ENCODE data around the gene PLIN5. TPM values are rescaled to one million over a fixed set of nuclear protein-coding genes. Genes with fewer than 3 reads are reported as not detected.

The PLIN5 gene
- total RNA-seq, 1 donor from 2014 or later = 17.2 TPM

DNA sequence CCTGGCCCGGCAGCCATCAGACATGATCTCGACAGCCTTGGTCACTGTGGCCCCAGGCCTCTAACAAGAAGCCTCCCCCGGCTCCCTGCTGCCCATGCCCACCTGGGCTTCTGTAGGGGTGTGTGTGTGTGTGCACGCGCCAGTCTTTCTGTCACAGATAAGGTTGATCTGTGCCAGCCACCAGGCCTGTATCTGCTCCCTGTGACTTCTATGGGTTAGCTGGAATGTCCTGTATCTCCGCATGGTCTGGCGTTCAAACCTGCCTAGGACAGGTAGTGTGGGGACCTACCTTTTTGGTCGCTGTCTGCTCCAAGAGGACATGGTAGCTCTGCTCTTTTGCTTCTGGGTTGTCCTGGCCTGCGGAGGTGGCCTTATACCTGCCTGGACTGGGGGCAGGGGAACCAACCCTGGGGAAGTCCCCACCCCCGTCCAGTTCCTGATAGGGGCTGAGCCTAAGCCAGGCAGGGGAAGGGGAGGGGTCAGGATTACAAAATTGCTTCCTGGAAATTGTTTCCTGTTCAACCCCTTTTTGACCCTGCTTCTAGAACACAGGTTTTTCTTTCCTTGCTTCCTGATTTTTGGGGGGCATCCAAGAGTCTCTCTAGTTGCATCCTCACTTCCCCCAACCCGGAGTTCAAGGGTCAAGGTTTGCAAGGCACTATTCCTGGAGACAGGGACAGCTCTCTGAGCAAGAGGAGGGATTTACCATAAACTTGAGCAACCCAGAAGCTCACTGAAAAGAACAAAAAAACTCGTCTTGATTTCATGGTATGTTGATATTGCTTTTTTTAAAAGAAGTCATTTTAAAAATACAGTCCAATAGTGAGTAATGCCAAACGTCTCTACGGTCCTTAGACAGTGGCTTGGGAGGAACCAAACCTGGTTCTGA is 4.9 kb upstream of the PLIN5 start, which contains the start of gene LRG1:
Gene LRG1 (minus strand): TSS at position 344 of the 889 bp plus-strand sequence. CDS start 23 bp downstream, at position 321.
- Histone ChIP-seq H3K27ac (peak within 1 kb of the TSS; percentile 70), H3K4me3 (peak within 1 kb of the TSS; percentile 40), H3K36me3 (no peaks in the 10 kb centered on the region), H3K4me1 (peaks cover 18% of the 10 kb centered on the region), H3K9me3 (no peaks in the 10 kb centered on the region), H3K27me3 (no peaks in the 10 kb centered on the region)
- ATAC-seq (peak; percentile 89), DNase-seq (peak; percentile 90)
- TF ChIP-seq, protein P1, sequence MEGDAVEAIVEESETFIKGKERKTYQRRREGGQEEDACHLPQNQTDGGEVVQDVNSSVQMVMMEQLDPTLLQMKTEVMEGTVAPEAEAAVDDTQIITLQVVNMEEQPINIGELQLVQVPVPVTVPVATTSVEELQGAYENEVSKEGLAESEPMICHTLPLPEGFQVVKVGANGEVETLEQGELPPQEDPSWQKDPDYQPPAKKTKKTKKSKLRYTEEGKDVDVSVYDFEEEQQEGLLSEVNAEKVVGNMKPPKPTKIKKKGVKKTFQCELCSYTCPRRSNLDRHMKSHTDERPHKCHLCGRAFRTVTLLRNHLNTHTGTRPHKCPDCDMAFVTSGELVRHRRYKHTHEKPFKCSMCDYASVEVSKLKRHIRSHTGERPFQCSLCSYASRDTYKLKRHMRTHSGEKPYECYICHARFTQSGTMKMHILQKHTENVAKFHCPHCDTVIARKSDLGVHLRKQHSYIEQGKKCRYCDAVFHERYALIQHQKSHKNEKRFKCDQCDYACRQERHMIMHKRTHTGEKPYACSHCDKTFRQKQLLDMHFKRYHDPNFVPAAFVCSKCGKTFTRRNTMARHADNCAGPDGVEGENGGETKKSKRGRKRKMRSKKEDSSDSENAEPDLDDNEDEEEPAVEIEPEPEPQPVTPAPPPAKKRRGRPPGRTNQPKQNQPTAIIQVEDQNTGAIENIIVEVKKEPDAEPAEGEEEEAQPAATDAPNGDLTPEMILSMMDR (IDR thresholded peaks at IDR 0.05) = no peak
- intact Hi-C loops (cut with DNase I) = no loop called here

DNA sequence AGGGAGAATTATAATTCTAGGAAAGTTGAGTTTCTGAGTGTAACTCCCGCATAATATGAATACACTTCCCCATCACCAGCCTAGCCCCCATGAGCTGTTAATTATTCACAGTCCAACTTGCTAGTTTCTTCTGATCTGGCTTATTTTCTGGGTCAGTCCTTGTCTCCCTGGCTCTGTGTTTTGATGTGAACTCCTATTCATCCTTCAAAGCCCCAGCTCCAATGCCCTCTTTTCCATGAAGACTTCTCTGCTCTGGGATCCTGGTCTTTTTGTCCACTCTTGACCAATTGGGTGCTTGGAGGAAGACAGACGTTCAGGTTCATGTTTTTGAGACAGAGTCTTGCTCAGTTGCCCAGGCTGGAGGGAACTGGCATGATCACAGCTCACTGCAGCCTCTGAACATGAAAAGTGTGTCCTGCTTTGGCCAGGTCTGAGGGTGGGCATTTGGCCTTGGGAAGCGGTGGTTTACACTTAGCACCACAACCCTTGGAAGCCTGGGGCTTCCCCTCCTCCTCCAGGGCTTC is 4.2 kb upstream of the PLIN5 start:
- ATAC-seq (no peak), DNase-seq (no peak)
- Histone ChIP-seq H3K9me3 (no peaks in the 10 kb centered on the region), H3K4me3 (peak overlapping the region; percentile 40), H3K36me3 (no peaks in the 10 kb centered on the region), H3K27ac (peak overlapping the region; percentile 70), H3K27me3 (no peaks in the 10 kb centered on the region), H3K4me1 (peaks cover 18% of the 10 kb centered on the region)
- intact Hi-C loops (cut with DNase I) = no loop called here
- TF ChIP-seq, protein P1 (IDR thresholded peaks at IDR 0.05) = no peak

DNA sequence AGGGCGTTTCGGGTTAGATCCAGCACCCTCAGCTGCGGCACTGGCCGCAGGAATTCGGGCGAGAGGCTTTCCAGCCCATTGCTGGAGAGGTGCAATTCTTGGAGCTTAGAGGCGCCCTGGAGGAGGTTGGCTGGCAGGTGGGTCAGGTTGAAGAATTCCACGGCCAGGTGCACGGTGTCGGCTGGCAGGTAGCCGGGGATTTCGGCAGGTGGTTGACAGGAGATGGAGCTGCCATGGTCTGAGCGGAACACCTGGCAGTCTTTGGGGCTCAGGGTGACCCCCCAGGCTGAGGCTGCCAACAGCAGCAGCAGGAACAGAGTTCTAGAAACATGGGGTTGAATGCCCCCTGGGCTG is 3.6 kb upstream of the PLIN5 start:
- Histone ChIP-seq H3K4me1 (peaks cover 18% of the 10 kb centered on the region), H3K27me3 (no peaks in the 10 kb centered on the region), H3K36me3 (no peaks in the 10 kb centered on the region), H3K4me3 (no peak overlapping the region), H3K27ac (no peak overlapping the region), H3K9me3 (no peaks in the 10 kb centered on the region)
- DNase-seq (no peak), ATAC-seq (no peak)
- intact Hi-C loops (cut with DNase I) = no loop called here
- TF ChIP-seq, protein P1 (IDR thresholded peaks at IDR 0.05) = no peak

DNA sequence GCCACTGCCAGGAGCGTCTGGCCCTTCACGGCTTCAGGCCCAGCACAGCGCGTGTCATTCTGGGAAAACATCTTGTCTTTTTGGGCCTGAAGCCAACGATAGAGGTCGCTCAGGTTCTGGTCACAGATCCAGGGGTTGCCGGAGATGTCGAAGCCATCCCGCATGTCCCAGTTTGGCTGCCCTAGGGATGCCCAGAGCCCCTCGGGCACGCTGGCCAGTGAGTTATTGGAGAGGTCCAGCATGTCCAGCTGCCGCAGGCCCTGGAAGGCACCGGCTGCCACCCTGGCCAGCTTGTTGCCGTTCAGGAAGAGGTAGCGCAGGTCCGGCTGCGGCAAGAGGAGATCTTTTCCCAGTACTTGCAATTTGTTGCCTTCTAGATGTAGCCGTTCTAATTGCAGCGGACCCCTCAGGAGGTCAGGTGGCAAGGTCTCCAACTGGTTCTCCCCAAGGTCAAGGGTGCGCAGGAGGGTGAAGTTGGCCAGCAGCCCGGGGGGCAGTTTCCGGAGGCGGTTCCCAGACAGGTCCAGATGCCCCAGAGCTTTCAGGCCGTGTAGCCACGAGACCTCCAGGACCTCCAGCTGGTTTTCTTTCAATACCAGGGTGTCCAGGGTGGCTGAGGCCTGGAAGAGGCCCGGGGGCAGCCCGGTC is 3.1 kb upstream of the PLIN5 start:
- Histone ChIP-seq H3K27ac (no peak overlapping the region), H3K9me3 (no peaks in the 10 kb centered on the region), H3K36me3 (no peaks in the 10 kb centered on the region), H3K27me3 (no peaks in the 10 kb centered on the region), H3K4me1 (peaks cover 18% of the 10 kb centered on the region), H3K4me3 (no peak overlapping the region)
- intact Hi-C loops (cut with DNase I) = no loop called here
- ATAC-seq (no peak), DNase-seq (no peak)
- TF ChIP-seq, protein P1 (IDR thresholded peaks at IDR 0.05) = no peak

DNA sequence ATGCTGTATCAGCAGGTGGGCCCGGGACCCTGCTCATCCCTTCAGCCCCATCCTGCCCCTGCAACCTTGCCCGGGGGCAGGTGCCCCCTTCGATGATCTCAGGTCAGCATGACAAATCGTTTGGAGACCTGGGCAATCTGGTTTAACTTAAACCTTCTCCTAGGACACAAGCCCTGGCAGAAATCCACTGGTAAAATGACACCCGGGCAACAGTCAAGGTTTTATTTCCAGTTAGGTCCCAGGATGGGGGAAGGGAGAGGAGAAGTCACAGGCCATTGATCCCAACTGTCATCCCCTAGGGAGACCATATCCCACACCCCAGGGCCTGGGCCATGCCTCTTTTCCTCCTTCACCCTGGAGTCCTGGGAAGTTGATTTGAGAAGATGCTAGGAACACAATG is 1.8 kb upstream of the PLIN5 start:
- H3K4me3 ChIP-seq = no peak overlapping the region
- H3K27me3 ChIP-seq = no peaks in the 10 kb centered on the region
- no peak overlapping the region for H3K27ac ChIP-seq
- no peak for DNase-seq
- no peaks in the 10 kb centered on the region for H3K36me3 ChIP-seq
- H3K9me3 ChIP-seq = no peaks in the 10 kb centered on the region
- intact Hi-C loops (cut with DNase I) = no loop called here
- no peak for ATAC-seq
- peaks cover 18% of the 10 kb centered on the region for H3K4me1 ChIP-seq
- TF ChIP-seq, protein P1 (IDR thresholded peaks at IDR 0.05) = no peak
